ENCODE measurements around the gene NXPH4.

DNA sequence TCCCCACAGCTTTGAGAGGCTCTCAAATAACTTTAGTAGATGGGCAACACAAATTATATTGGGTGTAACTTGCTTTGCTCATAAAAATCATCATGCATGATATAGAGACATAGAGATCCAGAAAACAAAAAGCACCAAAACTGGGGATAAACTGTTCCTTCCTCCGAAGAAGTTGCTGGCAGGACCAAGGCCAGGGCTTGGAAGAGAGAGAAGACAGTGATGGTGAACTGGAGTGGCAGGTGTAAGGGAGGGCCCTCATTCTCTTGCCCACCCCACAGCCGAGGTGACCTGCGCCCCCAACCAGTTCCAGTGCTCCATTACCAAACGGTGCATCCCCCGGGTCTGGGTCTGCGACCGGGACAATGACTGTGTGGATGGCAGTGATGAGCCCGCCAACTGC is 15.4 kb upstream of the NXPH4 start:
- TF ChIP-seq, protein P1, sequence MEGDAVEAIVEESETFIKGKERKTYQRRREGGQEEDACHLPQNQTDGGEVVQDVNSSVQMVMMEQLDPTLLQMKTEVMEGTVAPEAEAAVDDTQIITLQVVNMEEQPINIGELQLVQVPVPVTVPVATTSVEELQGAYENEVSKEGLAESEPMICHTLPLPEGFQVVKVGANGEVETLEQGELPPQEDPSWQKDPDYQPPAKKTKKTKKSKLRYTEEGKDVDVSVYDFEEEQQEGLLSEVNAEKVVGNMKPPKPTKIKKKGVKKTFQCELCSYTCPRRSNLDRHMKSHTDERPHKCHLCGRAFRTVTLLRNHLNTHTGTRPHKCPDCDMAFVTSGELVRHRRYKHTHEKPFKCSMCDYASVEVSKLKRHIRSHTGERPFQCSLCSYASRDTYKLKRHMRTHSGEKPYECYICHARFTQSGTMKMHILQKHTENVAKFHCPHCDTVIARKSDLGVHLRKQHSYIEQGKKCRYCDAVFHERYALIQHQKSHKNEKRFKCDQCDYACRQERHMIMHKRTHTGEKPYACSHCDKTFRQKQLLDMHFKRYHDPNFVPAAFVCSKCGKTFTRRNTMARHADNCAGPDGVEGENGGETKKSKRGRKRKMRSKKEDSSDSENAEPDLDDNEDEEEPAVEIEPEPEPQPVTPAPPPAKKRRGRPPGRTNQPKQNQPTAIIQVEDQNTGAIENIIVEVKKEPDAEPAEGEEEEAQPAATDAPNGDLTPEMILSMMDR (conservative IDR thresholded peaks at IDR 0.05; ENCODE audit: low read depth, low read length) = no peak
- no peak for TF ChIP-seq EZH2 (IDR thresholded peaks at IDR 0.05; ENCODE audit: borderline replicate concordance, low read depth, low read length, poor library complexity, severe bottlenecking)

Measured in A673 (cell line).